HepG2 (cell line): ENCODE results near the gene SYT17. TPM values are rescaled to one million over a fixed set of nuclear protein-coding genes. Genes with fewer than 3 reads are reported as not detected.

Experiments used
- REPIN1 ChIP-seq: sonication (generic); formaldehyde crosslinking; IDR thresholded peaks from 2 replicates; pipeline ENCODE4 v1.8.0; 2022; ENCODE audit warnings: missing genetic modification reagents, low read depth, mild to moderate bottlenecking, borderline replicate concordance
- SETDB1 ChIP-seq: sonication (generic); formaldehyde crosslinking; IDR thresholded peaks from 2 replicates; pipeline ENCODE4 v1.5.1; 2020; ENCODE audit warnings: missing genetic modification reagents, mild to moderate bottlenecking, borderline replicate concordance
- THRA ChIP-seq: sonication (generic); formaldehyde crosslinking; IDR thresholded peaks from 2 replicates; pipeline ENCODE4 v1.4.0; 2020; ENCODE audit warnings: missing genetic modification reagents, borderline replicate concordance
- ZNF121 ChIP-seq: sonication (generic); formaldehyde crosslinking; IDR thresholded peaks from 2 replicates; pipeline ENCODE4 v1.5.0; 2020; ENCODE audit warnings: mild to moderate bottlenecking, missing genetic modification reagents
- ZNF256 ChIP-seq: sonication (generic); formaldehyde crosslinking; conservative IDR thresholded peaks from 2 replicates; pipeline ENCODE4 v1.4.0; 2020; ENCODE audit warnings: missing genetic modification reagents
- ZNF512B ChIP-seq: sonication (generic); formaldehyde crosslinking; IDR thresholded peaks from 2 replicates; pipeline ENCODE4 v1.5.1; 2020; ENCODE audit warnings: missing genetic modification reagents, mild to moderate bottlenecking, borderline replicate concordance
- polyA plus RNA-seq, 8 experiments: library from polyadenylated mRNA; depleted of rRNA in 3 of 8; stranded (reverse) in 7 of 8; unstranded in 1 of 8; fragments of >200 nt; fragmentation: Illumina TruSeq in 4 of 8; extraction: Trizol in 4 of 8; gene quantifications; 2 replicates each; pipeline versions ENCODE4 v1.2.1 to v1.2.3, GENCODE V29; 2011 to 2016; ENCODE audit warnings: low read depth in 4 of 8, missing spikeins in 1 of 8, mixed read lengths in 1 of 8; ENCODE audit not compliant: insufficient read depth in 1 of 8
- total RNA-seq, 5 experiments: library from RNA; depleted of rRNA; stranded (reverse); fragments of >200 nt; fragmentation: Illumina TruSeq; extraction: Trizol; gene quantifications; 2 replicates each; pipeline ENCODE4 v1.2.3, GENCODE V29; 2016; ENCODE audit warnings: low read depth in 1 of 5
- TF ChIP-seq, protein P1 (sequence below), 2 experiments: fragments of 450-650 bp in 1 of 2; sonication (generic) in 1 of 2; formaldehyde crosslinking in 1 of 2; IDR thresholded peaks; 2 replicates each; pipeline versions ENCODE4 v1.6.1 to v1.8.0; 2016 to 2022; ENCODE audit warnings: antibody characterized with exemption in 1 of 2, mild to moderate bottlenecking in 1 of 2, missing genetic modification reagents in 1 of 2
- TF ChIP-seq, protein P2 (sequence below): IDR thresholded peaks from 2 replicates; pipeline ENCODE4 v1.4.0; 2020; ENCODE audit warnings: mild to moderate bottlenecking, missing genetic modification reagents

SYT17 gene
- total and polyA plus RNA-seq, 2 of the 13 experiments (the other 11 are each of a cell fraction or from before 2014, with no cell fraction given) = 0.44 TPM; not detected in 1

DNA sequence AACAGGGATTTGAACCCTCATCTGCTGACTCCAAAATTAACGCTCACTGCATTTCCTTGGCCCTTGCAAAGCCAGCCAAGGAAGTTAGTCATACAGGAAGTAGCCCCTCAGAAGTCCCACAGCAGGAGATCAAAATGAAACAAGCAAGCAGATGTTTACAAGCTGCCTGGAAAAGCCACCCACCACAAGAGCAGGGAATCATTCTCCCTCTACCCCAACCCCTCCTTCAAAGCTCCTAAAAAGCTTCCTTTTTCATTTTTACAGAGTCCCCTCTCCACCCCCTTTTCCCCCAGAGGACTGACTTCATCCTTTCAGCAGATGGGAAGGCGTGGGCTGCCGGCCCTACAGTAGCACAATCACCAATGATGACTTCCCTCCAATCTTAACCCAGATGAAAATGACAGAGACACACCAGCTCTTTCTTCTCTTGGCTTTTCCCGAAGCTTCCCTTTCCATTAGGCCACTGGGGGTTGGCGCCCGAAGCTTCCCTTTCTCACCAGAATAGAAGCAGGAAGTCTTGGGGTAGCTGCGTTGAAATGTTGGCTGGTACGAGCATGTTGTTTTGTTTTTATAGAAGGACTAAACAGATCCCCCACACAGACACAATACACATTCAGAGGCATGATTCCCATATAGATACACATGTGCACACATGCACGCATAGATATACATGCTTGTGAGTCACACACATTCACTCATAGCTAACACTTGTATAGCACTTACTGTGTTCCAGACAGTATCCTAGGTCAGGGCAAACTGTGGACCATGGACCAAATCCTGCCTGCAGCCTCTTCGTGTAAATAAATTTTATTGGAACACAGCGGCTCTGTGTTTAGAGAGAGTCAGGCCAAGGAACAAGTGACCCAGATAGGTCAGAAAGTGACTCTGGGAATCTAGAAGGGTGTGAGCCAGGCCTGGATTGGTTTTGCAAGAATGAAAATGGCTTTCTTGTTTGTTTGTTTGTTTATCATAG, 36.9 kb upstream of the SYT17 start (continued):
- TF ChIP-seq THRA (CRISPR knock-in tag) (no peak), ZNF512B (CRISPR knock-in tag) (no peak), ZNF256 (CRISPR knock-in tag) (no peak), SETDB1 (no peak), REPIN1 (CRISPR knock-in tag) (no peak), ZNF121 (CRISPR knock-in tag) (no peak)
- TF ChIP-seq, protein P1, sequence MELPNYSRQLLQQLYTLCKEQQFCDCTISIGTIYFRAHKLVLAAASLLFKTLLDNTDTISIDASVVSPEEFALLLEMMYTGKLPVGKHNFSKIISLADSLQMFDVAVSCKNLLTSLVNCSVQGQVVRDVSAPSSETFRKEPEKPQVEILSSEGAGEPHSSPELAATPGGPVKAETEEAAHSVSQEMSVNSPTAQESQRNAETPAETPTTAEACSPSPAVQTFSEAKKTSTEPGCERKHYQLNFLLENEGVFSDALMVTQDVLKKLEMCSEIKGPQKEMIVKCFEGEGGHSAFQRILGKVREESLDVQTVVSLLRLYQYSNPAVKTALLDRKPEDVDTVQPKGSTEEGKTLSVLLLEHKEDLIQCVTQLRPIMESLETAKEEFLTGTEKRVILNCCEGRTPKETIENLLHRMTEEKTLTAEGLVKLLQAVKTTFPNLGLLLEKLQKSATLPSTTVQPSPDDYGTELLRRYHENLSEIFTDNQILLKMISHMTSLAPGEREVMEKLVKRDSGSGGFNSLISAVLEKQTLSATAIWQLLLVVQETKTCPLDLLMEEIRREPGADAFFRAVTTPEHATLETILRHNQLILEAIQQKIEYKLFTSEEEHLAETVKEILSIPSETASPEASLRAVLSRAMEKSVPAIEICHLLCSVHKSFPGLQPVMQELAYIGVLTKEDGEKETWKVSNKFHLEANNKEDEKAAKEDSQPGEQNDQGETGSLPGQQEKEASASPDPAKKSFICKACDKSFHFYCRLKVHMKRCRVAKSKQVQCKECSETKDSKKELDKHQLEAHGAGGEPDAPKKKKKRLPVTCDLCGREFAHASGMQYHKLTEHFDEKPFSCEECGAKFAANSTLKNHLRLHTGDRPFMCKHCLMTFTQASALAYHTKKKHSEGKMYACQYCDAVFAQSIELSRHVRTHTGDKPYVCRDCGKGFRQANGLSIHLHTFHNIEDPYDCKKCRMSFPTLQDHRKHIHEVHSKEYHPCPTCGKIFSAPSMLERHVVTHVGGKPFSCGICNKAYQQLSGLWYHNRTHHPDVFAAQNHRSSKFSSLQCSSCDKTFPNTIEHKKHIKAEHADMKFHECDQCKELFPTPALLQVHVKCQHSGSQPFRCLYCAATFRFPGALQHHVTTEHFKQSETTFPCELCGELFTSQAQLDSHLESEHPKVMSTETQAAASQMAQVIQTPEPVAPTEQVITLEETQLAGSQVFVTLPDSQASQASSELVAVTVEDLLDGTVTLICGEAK (IDR thresholded peaks at IDR 0.05) = no peak
- TF ChIP-seq, protein P1 (CRISPR knock-in tag; IDR thresholded peaks at IDR 0.05) = peak; percentile 83
- TF ChIP-seq, protein P2, sequence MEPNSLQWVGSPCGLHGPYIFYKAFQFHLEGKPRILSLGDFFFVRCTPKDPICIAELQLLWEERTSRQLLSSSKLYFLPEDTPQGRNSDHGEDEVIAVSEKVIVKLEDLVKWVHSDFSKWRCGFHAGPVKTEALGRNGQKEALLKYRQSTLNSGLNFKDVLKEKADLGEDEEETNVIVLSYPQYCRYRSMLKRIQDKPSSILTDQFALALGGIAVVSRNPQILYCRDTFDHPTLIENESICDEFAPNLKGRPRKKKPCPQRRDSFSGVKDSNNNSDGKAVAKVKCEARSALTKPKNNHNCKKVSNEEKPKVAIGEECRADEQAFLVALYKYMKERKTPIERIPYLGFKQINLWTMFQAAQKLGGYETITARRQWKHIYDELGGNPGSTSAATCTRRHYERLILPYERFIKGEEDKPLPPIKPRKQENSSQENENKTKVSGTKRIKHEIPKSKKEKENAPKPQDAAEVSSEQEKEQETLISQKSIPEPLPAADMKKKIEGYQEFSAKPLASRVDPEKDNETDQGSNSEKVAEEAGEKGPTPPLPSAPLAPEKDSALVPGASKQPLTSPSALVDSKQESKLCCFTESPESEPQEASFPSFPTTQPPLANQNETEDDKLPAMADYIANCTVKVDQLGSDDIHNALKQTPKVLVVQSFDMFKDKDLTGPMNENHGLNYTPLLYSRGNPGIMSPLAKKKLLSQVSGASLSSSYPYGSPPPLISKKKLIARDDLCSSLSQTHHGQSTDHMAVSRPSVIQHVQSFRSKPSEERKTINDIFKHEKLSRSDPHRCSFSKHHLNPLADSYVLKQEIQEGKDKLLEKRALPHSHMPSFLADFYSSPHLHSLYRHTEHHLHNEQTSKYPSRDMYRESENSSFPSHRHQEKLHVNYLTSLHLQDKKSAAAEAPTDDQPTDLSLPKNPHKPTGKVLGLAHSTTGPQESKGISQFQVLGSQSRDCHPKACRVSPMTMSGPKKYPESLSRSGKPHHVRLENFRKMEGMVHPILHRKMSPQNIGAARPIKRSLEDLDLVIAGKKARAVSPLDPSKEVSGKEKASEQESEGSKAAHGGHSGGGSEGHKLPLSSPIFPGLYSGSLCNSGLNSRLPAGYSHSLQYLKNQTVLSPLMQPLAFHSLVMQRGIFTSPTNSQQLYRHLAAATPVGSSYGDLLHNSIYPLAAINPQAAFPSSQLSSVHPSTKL (CRISPR knock-in tag) = peak; percentile 12; the same call in 1 of the 2 replicates
